HepG2 (cell line): ENCODE measurements around the gene LAMB2. TPM values are rescaled to one million over a fixed set of nuclear protein-coding genes. Genes with fewer than 3 reads are reported as not detected.
A peak's percentile ranks its signal among the peaks of the same experiment; 100 is the strongest.

ENCODE experiments used
- ATRX ChIP-seq: sonication (generic); formaldehyde crosslinking; IDR thresholded peaks from 2 replicates; pipeline ENCODE4 v1.4.0; 2020; ENCODE audit warnings: missing genetic modification reagents, borderline replicate concordance
- FOXK1 ChIP-seq: sonication (generic); formaldehyde crosslinking; IDR thresholded peaks from 2 replicates; pipeline ENCODE4 v1.4.0; 2020; ENCODE audit warnings: low read depth, missing genetic modification reagents, borderline replicate concordance
- FOXP1 ChIP-seq, 2 experiments: fragments of 450-650 bp in 1 of 2; IDR thresholded peaks; 2 replicates each; pipeline ENCODE4 v1.6.1; 2017 to 2018; ENCODE audit warnings: antibody characterized with exemption in 1 of 2
- HMGXB3 ChIP-seq: sonication (generic); formaldehyde crosslinking; IDR thresholded peaks from 2 replicates; pipeline ENCODE4 v1.4.0; 2020; ENCODE audit warnings: missing genetic modification reagents, borderline replicate concordance
- HNF1B ChIP-seq: sonication (generic); formaldehyde crosslinking; IDR thresholded peaks from 2 replicates; pipeline ENCODE4 v1.5.1; 2020; ENCODE audit warnings: mild to moderate bottlenecking, moderate library complexity, missing genetic modification reagents
- LBX2 ChIP-seq: sonication (generic); formaldehyde crosslinking; IDR thresholded peaks from 2 replicates; pipeline ENCODE4 v1.5.0; 2020; ENCODE audit warnings: missing genetic modification reagents, mild to moderate bottlenecking, borderline replicate concordance
- NR0B2 ChIP-seq: sonication (generic); formaldehyde crosslinking; IDR thresholded peaks from 2 replicates; pipeline ENCODE4 v1.4.0; 2020; ENCODE audit warnings: mild to moderate bottlenecking, missing genetic modification reagents
- RFX3 ChIP-seq: IDR thresholded peaks from 2 replicates; pipeline ENCODE4 v1.6.1; 2016; ENCODE audit warnings: missing biosample characterization, missing genetic modification reagents
- SPEN ChIP-seq: sonication (generic); formaldehyde crosslinking; IDR thresholded peaks from 2 replicates; pipeline ENCODE4 v1.5.1; 2020; ENCODE audit warnings: low read depth, mild to moderate bottlenecking, missing genetic modification reagents
- TIGD3 ChIP-seq: sonication (generic); formaldehyde crosslinking; IDR thresholded peaks from 2 replicates; pipeline ENCODE4 v1.5.1; 2020; ENCODE audit warnings: mild to moderate bottlenecking, missing genetic modification reagents, borderline replicate concordance
- U2AF2 ChIP-seq: fragments of 200-400 bp; formaldehyde crosslinking; IDR thresholded peaks from 2 replicates; pipeline ENCODE4 v1.6.1; 2017; ENCODE audit warnings: low read depth, mild to moderate bottlenecking, low read length
- ZC3H4 ChIP-seq: sonication (generic); formaldehyde crosslinking; IDR thresholded peaks from 2 replicates; pipeline ENCODE4 v1.4.0; 2020; ENCODE audit warnings: missing genetic modification reagents, borderline replicate concordance
- ZFP36L2 ChIP-seq: sonication (generic); formaldehyde crosslinking; IDR thresholded peaks from 2 replicates; pipeline ENCODE4 v1.4.0; 2020; ENCODE audit warnings: missing genetic modification reagents
- ZNF7 ChIP-seq: IDR thresholded peaks from 2 replicates; pipeline ENCODE4 v1.6.1; 2016; ENCODE audit warnings: missing biosample characterization, missing genetic modification reagents
- ZSCAN30 ChIP-seq: sonication (generic); formaldehyde crosslinking; IDR thresholded peaks from 2 replicates; pipeline ENCODE4 v1.5.0; 2020; ENCODE audit warnings: mild to moderate bottlenecking, missing genetic modification reagents
- polyA plus RNA-seq, 8 experiments: library from polyadenylated mRNA; depleted of rRNA in 3 of 8; stranded (reverse) in 7 of 8; unstranded in 1 of 8; fragments of >200 nt; fragmentation: Illumina TruSeq in 4 of 8; extraction: Trizol in 4 of 8; gene quantifications; 2 replicates each; pipeline versions ENCODE4 v1.2.1 to v1.2.3, GENCODE V29; 2011 to 2016; ENCODE audit warnings: low read depth in 4 of 8, missing spikeins in 1 of 8, mixed read lengths in 1 of 8; ENCODE audit not compliant: insufficient read depth in 1 of 8
- total RNA-seq, 5 experiments: library from RNA; depleted of rRNA; stranded (reverse); fragments of >200 nt; fragmentation: Illumina TruSeq; extraction: Trizol; gene quantifications; 2 replicates each; pipeline ENCODE4 v1.2.3, GENCODE V29; 2016; ENCODE audit warnings: low read depth in 1 of 5

The LAMB2 gene
- total and polyA plus RNA-seq, 2 of the 13 experiments (the other 11 are each of a cell fraction or from before 2014, with no cell fraction given) = 208 to 443 TPM

GRCh38 chr3:49104427-49105291 lies 28.2 kb downstream of the LAMB2 start, which contains the start of gene QARS1 (continued):
- TF ChIP-seq HNF1B (CRISPR knock-in tag) (peak; percentile 81), NR0B2 (CRISPR knock-in tag) (peak; percentile 62; the same call in 1 of the 2 replicates), FOXK1 (peak; percentile 54; the same call in 1 of the 2 replicates), U2AF2 (no peak), ZSCAN30 (CRISPR knock-in tag) (no peak), ZNF7 (CRISPR knock-in tag) (no peak), FOXP1 (IDR thresholded peaks at IDR 0.05) (no peak), FOXP1 (CRISPR knock-in tag; IDR thresholded peaks at IDR 0.05) (no peak), ATRX (CRISPR knock-in tag) (no peak), ZC3H4 (no peak), ZFP36L2 (CRISPR knock-in tag) (no peak), SPEN (CRISPR knock-in tag) (peak; percentile 79; the same call in 1 of the 2 replicates), HMGXB3 (CRISPR knock-in tag) (peak; percentile 71), LBX2 (CRISPR knock-in tag) (0 out of 2 replicates have a peak, but pooled peaks have one; percentile 48), RFX3 (CRISPR knock-in tag) (peak; percentile 57; the same call in 1 of the 2 replicates), TIGD3 (CRISPR knock-in tag) (0 out of 2 replicates have a peak, but pooled peaks have one; percentile 38)
